HG02981 (cell line): ENCODE data around the gene NEK6.
"Not testable (repeated sequence)": the region's sequence is repeated elsewhere in the genome, so short reads cannot be mapped to it uniquely, and the experiment has no call there.

ENCODE experiments used
- ATAC-seq: cut with Tn5 transposase; IDR thresholded peaks from one replicate; pipeline ENCODE4 v1.9.1; 2021; ENCODE audit warnings: mild to moderate bottlenecking, moderate library complexity; ENCODE audit not compliant: unreplicated experiment

Gene NEK6

GRCh38 chr9:124225945-124226344 is 31.8 kb upstream of the NEK6 start:
- no peak for ATAC-seq

GRCh38 chr9:124228516-124228915 is 29.2 kb upstream of the NEK6 start:
- ATAC-seq: no peak

GRCh38 chr9:124231095-124231737 is 26.5 kb upstream of the NEK6 start:
- ATAC-seq: no peak

GRCh38 chr9:124238546-124239140 is 19.1 kb upstream of the NEK6 start:
- no peak for ATAC-seq

GRCh38 chr9:124239249-124240073 is 18.3 kb upstream of the NEK6 start:
- peak; percentile 67 for ATAC-seq

GRCh38 chr9:124242331-124243194 is 15.2 kb upstream of the NEK6 start:
- ATAC-seq: no peak

GRCh38 chr9:124247393-124247792 is 10.4 kb upstream of the NEK6 start:
- not testable (repeated sequence) for ATAC-seq

- ATAC-seq: no peak
These were observed 9.7 kb upstream of the NEK6 start for GRCh38 chr9:124248066-124248465.

- ATAC-seq: no peak
These were observed 8.8 kb upstream of the NEK6 start for GRCh38 chr9:124248960-124249359.

GRCh38 chr9:124251204-124251603 is 6.5 kb upstream of the NEK6 start:
- ATAC-seq: no peak

GRCh38 chr9:124251605-124252378 is 6.0 kb upstream of the NEK6 start:
- no peak for ATAC-seq

GRCh38 chr9:124252878-124253277 is 4.9 kb upstream of the NEK6 start:
- not testable (repeated sequence) for ATAC-seq

- peak; percentile 44 for ATAC-seq
These were observed 3.5 kb upstream of the NEK6 start for GRCh38 chr9:124254261-124254682.

GRCh38 chr9:124255222-124255621 is 2.5 kb upstream of the NEK6 start:
- no peak for ATAC-seq

GRCh38 chr9:124256517-124257069 is 1.2 kb upstream of the NEK6 start:
- no peak for ATAC-seq

- no peak for ATAC-seq
These were observed 492 bp upstream of the NEK6 start for GRCh38 chr9:124257070-124257843.

- ATAC-seq: no peak
These were observed 933 bp downstream of the NEK6 start for GRCh38 chr9:124258607-124259157.

- ATAC-seq: no peak
These were observed 1.5 kb downstream of the NEK6 start for GRCh38 chr9:124259158-124259808.
